Measurements from ENCODE around the gene PCDH19.

- TF ChIP-seq EZH2 (IDR thresholded peaks at IDR 0.05; ENCODE audit: insufficient read depth, poor library complexity, severe bottlenecking) (no peak), EZH2phosphoT487 (IDR thresholded peaks at IDR 0.05; ENCODE audit: insufficient read depth, low read depth) (no peak)
Measured at GRCh38 chrX:100248885-100249493, 161.1 kb downstream of the PCDH19 start.
